Muscle layer of duodenum (tissue), 2 donors: ENCODE data around the gene CYP39A1.
A peak's percentile ranks its signal among the peaks of the same experiment; 100 is the strongest.

Source experiments
- H3K27ac ChIP-seq: one replicate; pipeline ENCODE4 v1.7.0; 2013; ENCODE audit warnings: mild to moderate bottlenecking, low read length
- H3K27me3 ChIP-seq: one replicate; pipeline ENCODE4 v1.7.0; 2013; ENCODE audit warnings: low read depth, mild to moderate bottlenecking, control low read depth, low read length
- H3K36me3 ChIP-seq, 2 donors: one replicate each; pipeline ENCODE4 v1.7.0; 2013; ENCODE audit warnings: low read length in 2 of 2, control low read depth in 1 of 2, mild to moderate bottlenecking in 1 of 2; ENCODE audit not compliant: insufficient read depth in 2 of 2, control insufficient read depth in 1 of 2
- H3K4me1 ChIP-seq, 2 donors: one replicate each; pipeline ENCODE4 v1.7.0; 2013; ENCODE audit warnings: low read length in 2 of 2, mild to moderate bottlenecking in 2 of 2, control low read depth in 1 of 2, moderate library complexity in 1 of 2; ENCODE audit not compliant: insufficient read depth in 2 of 2, control insufficient read depth in 1 of 2
- H3K4me3 ChIP-seq, 2 donors: one replicate each; pipeline ENCODE4 v1.7.0; 2013; ENCODE audit warnings: low read length in 2 of 2, low read depth in 1 of 2, mild to moderate bottlenecking in 1 of 2
- H3K9me3 ChIP-seq, 2 donors: one replicate each; pipeline ENCODE4 v1.7.0; 2013; ENCODE audit warnings: low read length in 2 of 2, control low read depth in 1 of 2, mild to moderate bottlenecking in 1 of 2; ENCODE audit not compliant: control insufficient read depth in 1 of 2
- donor health status: healthy.

The CYP39A1 gene, protein sequence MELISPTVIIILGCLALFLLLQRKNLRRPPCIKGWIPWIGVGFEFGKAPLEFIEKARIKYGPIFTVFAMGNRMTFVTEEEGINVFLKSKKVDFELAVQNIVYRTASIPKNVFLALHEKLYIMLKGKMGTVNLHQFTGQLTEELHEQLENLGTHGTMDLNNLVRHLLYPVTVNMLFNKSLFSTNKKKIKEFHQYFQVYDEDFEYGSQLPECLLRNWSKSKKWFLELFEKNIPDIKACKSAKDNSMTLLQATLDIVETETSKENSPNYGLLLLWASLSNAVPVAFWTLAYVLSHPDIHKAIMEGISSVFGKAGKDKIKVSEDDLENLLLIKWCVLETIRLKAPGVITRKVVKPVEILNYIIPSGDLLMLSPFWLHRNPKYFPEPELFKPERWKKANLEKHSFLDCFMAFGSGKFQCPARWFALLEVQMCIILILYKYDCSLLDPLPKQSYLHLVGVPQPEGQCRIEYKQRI

DNA sequence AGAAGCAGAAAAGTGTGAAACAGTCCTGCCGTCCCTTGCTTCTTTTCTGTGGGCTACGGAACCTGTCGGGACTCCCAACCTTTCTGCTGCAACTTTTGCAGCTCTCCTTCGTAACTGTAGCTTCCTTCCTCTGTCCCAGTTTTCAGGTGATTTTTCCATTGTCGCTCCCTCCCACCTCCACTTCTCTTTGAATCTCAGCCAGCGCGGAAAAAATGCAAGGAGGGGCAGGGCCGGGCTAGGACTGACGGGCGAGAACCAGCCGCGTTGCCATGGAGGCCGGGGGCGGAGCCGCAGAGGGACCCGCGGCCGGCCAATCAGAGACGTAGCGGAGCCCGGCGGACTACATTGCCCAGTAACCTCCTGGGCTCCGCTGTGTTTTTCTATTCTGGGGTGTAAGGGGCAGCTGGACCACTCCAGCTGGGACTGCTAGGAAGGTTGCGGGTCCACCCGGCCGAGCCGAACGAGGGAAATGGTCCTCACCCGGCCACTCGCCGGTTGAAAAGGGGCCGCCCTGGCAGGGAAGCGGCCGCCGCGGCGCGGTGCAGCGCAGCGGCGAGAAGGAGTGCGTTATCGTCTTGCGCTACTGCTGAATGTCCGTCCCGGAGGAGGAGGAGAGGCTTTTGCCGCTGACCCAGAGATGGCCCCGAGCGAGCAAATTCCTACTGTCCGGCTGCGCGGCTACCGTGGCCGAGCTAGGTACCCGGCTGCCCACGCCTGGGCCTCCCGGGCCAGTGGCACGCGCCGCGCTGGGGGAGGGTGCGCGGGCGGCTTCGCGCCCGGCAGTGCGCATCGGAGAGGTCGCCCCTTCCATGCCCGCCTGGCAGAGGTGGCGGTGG lies at the start of gene CYP39A1, which contains the start of gene SLC25A27:
Gene CYP39A1, minus strand, starts transcription at position 216 of the 836 bp plus-strand sequence. CDS start 236 bp downstream, outside the sequence.
Gene SLC25A27, plus strand, starts transcription at position 373 of the 836 bp plus-strand sequence. Its CDS starts 218 bp downstream, at position 591.
- no peaks in the 10 kb centered on the region for H3K27me3 ChIP-seq
- no peaks in the 10 kb centered on the region for H3K36me3 ChIP-seq
- H3K4me3 ChIP-seq: peak within 1 kb of the TSS; percentile 93 to 99
- peaks cover 0 to 13% of the 10 kb centered on the region in 2 donors for H3K4me1 ChIP-seq
- peak within 1 kb of the TSS; percentile 78 for H3K27ac ChIP-seq
- no peaks in the 10 kb centered on the region for H3K9me3 ChIP-seq

DNA sequence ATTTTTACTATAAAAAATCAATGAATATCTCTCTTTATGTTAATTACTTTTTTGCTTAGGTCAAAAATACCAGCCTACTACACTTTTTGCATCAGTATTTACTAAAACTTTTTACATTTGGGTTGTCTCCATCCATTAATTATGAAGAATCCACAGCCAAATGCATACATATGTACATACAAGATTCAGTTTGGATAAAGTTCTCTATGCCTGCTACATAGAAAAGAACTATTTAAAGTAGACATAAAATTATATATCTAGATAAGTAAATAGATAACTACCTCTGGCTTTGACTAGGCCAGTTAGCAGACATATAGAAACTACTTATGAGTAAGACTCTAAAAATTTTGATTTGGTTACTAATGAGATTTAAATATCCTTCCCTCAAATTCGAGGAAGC lies 47.4 kb upstream of the CYP39A1 start:
- no peaks in the 10 kb centered on the region for H3K27me3 ChIP-seq
- H3K4me3 ChIP-seq: no peak overlapping the region
- no peaks in the 10 kb centered on the region for H3K9me3 ChIP-seq
- H3K27ac ChIP-seq: no peak overlapping the region
- H3K4me1 ChIP-seq: no peaks in the 10 kb centered on the region
- H3K36me3 ChIP-seq: no peaks in the 10 kb centered on the region

DNA sequence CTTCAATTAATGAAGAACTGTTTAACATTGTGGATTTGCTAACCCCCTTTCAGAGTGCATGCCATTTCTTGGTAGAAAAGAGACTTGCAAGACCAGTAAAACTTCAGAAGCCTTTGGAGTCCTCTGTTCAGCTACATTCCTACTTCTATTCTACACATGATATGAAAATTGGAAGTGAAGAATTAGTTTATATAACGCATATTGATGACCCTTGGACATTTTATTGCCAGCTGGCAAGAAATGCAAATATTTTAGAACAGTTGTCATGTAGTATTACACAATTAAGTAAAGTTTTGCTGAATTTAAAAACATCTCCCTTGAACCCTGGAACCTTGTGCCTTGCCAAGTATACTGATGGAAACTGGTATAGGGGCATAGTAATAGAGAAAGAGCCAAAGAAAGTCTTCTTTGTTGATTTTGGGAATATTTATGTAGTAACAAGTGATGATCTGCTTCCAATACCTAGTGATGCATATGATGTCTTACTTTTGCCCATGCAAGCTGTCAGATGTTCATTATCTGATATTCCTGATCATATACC lies 38.4 kb upstream of the CYP39A1 start:
- H3K27me3 ChIP-seq: no peaks in the 10 kb centered on the region
- no peak overlapping the region for H3K4me3 ChIP-seq
- H3K9me3 ChIP-seq: no peaks in the 10 kb centered on the region
- no peak overlapping the region for H3K27ac ChIP-seq
- H3K36me3 ChIP-seq: no peaks in the 10 kb centered on the region
- no peaks in the 10 kb centered on the region for H3K4me1 ChIP-seq

DNA sequence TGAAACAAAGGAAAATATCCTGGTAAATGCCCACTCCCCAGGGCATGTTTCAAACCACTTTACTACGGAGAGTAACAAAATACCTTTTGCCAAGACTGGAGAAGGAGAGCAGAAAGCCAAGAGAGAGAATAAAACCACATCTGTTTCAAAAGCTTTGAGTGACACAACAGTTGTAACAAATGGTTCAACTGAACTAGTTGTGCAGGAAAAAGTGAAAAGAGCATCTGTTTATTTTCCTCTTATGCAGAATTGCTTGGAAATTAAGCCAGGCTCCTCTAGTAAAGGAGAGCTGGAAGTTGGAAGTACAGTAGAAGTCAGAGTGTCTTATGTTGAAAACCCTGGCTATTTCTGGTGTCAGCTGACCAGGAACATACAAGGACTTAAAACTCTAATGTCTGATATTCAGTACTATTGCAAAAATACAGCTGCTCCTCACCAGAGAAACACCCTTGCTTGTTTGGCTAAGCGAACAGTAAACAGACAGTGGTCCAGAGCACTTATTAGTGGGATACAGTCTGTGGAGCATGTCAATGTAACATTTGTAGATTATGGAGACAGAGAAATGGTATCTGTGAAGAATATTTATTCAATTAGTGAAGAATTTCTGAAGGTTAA lies 37.6 kb upstream of the CYP39A1 start:
- Histone ChIP-seq H3K4me3 (no peak overlapping the region), H3K36me3 (no peaks in the 10 kb centered on the region), H3K4me1 (no peaks in the 10 kb centered on the region), H3K9me3 (no peaks in the 10 kb centered on the region), H3K27me3 (no peaks in the 10 kb centered on the region), H3K27ac (no peak overlapping the region)

DNA sequence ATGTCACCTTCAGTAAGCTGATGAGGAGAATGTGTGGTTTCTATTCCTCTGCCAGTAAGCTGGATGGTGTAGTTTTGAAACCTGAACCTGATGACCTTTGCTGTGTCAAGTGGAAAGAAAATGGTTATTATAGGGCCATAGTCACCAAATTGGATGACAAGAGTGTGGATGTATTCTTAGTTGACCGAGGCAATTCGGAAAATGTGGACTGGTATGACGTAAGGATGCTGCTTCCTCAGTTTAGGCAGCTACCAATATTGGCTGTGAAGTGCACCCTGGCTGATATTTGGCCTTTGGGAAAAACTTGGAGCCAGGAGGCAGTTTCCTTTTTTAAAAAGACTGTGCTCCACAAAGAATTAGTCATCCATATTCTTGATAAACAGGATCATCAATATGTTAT lies 37.0 kb upstream of the CYP39A1 start:
- H3K4me1 ChIP-seq: no peaks in the 10 kb centered on the region
- H3K9me3 ChIP-seq: no peaks in the 10 kb centered on the region
- H3K36me3 ChIP-seq: no peaks in the 10 kb centered on the region
- no peak overlapping the region for H3K4me3 ChIP-seq
- no peak overlapping the region for H3K27ac ChIP-seq
- no peaks in the 10 kb centered on the region for H3K27me3 ChIP-seq

DNA sequence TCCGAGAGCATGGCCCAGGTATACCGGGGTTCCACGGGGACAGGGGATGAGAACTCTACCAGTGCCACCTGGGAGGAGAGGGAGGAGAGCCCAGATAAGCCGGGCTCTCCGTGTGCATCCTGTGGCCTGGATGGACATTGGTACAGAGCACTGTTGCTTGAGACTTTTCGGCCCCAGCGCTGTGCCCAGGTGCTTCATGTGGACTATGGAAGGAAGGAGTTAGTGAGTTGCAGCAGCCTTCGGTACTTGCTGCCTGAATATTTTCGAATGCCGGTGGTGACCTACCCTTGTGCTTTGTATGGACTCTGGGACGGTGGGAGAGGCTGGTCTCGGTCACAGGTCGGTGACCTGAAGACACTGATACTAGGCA lies 36.3 kb upstream of the CYP39A1 start:
- no peaks in the 10 kb centered on the region for H3K9me3 ChIP-seq
- no peaks in the 10 kb centered on the region for H3K4me1 ChIP-seq
- H3K27ac ChIP-seq: no peak overlapping the region
- no peaks in the 10 kb centered on the region for H3K27me3 ChIP-seq
- H3K36me3 ChIP-seq: no peaks in the 10 kb centered on the region
- no peak overlapping the region for H3K4me3 ChIP-seq

DNA sequence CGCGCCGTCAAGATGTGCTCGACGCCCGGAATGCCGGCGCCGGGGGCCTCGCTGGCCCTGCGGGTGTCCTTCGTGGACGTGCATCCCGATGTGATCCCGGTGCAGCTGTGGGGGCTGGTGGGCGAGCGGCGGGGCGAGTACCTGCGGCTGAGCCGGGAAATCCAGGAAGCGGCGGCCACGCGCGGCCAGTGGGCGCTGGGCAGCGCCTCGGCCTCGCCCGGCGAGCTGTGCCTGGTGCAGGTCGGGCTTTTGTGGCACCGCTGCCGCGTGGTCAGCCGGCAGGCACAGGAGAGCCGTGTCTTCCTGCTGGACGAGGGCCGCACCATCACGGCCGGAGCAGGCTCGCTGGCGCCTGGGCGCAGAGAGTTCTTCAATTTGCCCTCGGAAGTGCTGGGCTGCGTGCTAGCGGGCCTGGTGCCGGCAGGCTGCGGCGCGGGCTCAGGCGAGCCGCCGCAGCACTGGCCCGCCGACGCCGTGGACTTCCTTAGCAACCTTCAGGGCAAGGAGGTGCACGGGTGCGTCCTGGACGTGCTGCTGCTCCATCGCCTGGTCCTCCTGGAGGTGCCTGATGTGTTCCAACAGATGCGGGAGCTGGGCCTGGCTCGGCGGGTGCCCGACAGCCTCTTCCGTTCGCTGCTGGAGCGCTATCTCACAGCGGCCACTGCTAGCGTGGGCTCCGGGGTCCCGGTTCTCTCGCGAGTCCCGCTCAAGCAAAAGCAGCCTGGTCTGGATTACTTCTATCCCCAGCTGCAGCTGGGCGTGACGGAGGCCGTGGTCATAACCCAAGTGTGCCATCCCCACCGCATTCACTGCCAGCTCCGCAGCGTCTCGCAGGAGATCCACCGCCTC lies 35.7 kb upstream of the CYP39A1 start:
- H3K36me3 ChIP-seq: no peaks in the 10 kb centered on the region

DNA sequence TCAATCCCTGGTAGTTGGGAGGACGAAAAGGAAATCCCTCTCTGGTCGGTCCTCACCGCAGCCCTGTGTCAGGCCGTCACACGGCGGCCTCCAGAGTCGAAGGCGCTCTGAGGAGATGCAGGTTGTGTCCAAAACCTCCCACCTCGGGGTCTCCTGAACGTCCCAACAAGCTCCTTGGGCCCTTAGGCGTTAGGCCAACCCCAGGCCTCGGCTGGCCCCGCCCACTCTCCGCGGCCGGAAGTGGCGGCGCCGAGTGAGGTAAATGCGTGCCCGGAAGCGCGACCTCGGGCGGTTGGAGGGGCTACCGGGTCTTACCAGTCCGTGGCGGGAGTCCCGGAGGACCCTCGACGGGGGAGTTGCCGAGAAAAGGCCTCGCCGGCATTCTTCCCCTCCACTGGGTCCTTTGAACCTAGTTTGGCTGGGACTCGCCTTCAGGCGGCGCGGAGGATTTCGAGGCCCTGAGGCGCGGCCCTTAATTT lies 35.0 kb upstream of the CYP39A1 start, which contains the start of gene TDRD6:
Gene TDRD6, plus strand, starts transcription at position 267 of the 479 bp plus-strand sequence. CDS start 244 bp downstream, outside the sequence.
- H3K4me3 ChIP-seq: no peak within 1 kb of the TSS
- no peaks in the 10 kb centered on the region for H3K36me3 ChIP-seq

More for the DNA sequence above, 35.7 kb upstream of the CYP39A1 start:
- H3K27me3 ChIP-seq: no peaks in the 10 kb centered on the region
- H3K9me3 ChIP-seq: no peaks in the 10 kb centered on the region
- H3K27ac ChIP-seq: no peak overlapping the region
- H3K4me3 ChIP-seq: no peak overlapping the region
- H3K4me1 ChIP-seq: no peaks in the 10 kb centered on the region

DNA sequence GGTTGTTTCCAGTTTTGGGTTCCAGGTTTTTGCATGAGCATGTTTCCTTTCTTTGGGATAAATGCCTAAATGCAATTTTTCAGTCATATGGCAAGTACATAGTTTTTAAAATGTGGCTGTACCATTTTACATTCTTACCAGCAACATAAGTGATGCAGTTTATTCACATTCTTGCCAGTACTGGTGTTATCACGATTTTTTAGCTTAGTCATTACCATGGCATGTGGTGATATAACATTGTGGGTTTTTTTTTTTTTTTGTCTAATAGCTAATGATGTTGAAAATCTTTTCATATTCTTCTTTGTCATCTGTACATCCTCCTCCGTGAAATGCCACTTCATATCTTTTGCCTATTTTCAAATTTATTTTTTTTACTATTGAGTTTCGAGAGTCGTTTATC lies 32.2 kb upstream of the CYP39A1 start:
- Histone ChIP-seq H3K27ac (no peak overlapping the region), H3K36me3 (no peaks in the 10 kb centered on the region), H3K9me3 (no peaks in the 10 kb centered on the region), H3K4me1 (no peaks in the 10 kb centered on the region), H3K27me3 (no peaks in the 10 kb centered on the region), H3K4me3 (no peak overlapping the region)

More for the DNA sequence above, 35.0 kb upstream of the CYP39A1 start, which contains the start of gene TDRD6:
- H3K4me1 ChIP-seq: no peaks in the 10 kb centered on the region
- H3K27ac ChIP-seq: no peak within 1 kb of the TSS
- H3K27me3 ChIP-seq: no peaks in the 10 kb centered on the region
- no peaks in the 10 kb centered on the region for H3K9me3 ChIP-seq

DNA sequence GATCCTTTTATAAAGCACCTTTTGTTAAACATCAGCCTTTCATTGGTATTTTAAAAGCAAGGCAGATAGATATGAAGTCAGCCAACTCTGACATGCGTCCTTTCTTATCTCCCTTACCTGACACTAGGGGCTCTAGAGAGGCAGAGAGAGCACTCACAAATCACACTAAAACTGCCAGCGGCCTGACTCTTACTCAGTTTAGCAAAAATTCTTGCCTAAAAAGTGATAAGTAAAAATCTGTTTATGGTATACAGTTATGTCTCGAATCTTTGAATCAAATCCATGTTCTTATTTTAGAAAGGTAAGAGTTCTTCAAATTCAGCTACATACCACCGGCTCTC lies 24.7 kb upstream of the CYP39A1 start:
- Histone ChIP-seq H3K27ac (no peak overlapping the region), H3K27me3 (no peaks in the 10 kb centered on the region), H3K4me3 (no peak overlapping the region), H3K4me1 (no peaks in the 10 kb centered on the region), H3K9me3 (no peaks in the 10 kb centered on the region), H3K36me3 (peaks cover 0 to 47% of the 10 kb centered on the region in 2 donors)
